DMS114 treated with DMSO at 0.1 percent for 48 hours (cell line): ENCODE data around the gene SLCO2A1.

Source experiments
- DNase-seq: peaks from one replicate; lab custom pipeline; 2025; ENCODE audit not compliant: unreplicated experiment; lab: John Stamatoyannopoulos, UW

The SLCO2A1 gene

GRCh38 chr3:134061401-134061800, 31.7 kb upstream of the SLCO2A1 start:
- DNase-seq, result no peak

- DNase-seq, result no peak
These were observed 31.0 kb upstream of the SLCO2A1 start for GRCh38 chr3:134060561-134061385.

- no peak for DNase-seq
These were observed 30.2 kb upstream of the SLCO2A1 start for GRCh38 chr3:134059671-134060560.

GRCh38 chr3:134059035-134059601, 29.4 kb upstream of the SLCO2A1 start:
- DNase-seq, result no peak

GRCh38 chr3:134057654-134058110, 28.0 kb upstream of the SLCO2A1 start:
- no peak for DNase-seq

GRCh38 chr3:134057006-134057653, 27.4 kb upstream of the SLCO2A1 start:
- DNase-seq, result no peak

- no peak for DNase-seq
These were observed 26.8 kb upstream of the SLCO2A1 start for GRCh38 chr3:134056464-134056891.

- no peak for DNase-seq
These were observed 25.9 kb upstream of the SLCO2A1 start for GRCh38 chr3:134055661-134056060.

- DNase-seq, result no peak
These were observed 25.2 kb upstream of the SLCO2A1 start for GRCh38 chr3:134054881-134055280.

- DNase-seq, result no peak
These were observed 24.5 kb upstream of the SLCO2A1 start for GRCh38 chr3:134054231-134054630.

- no peak for DNase-seq
These were observed 22.6 kb upstream of the SLCO2A1 start for GRCh38 chr3:134052370-134052769.

- DNase-seq, result no peak
These were observed 20.0 kb upstream of the SLCO2A1 start for GRCh38 chr3:134049676-134050075.

- no peak for DNase-seq
These were observed 18.7 kb upstream of the SLCO2A1 start for GRCh38 chr3:134048278-134048996.

- DNase-seq, result no peak
These were observed 14.7 kb upstream of the SLCO2A1 start for GRCh38 chr3:134044459-134044858.

- no peak for DNase-seq
These were observed 10.3 kb upstream of the SLCO2A1 start for GRCh38 chr3:134040066-134040465.

- no peak for DNase-seq
These were observed 9.6 kb upstream of the SLCO2A1 start for GRCh38 chr3:134039161-134039862.

- DNase-seq, result no peak
These were observed 9.0 kb upstream of the SLCO2A1 start for GRCh38 chr3:134038716-134039115.

- DNase-seq, result no peak
These were observed 8.4 kb upstream of the SLCO2A1 start for GRCh38 chr3:134038071-134038491.

- no peak for DNase-seq
These were observed 7.4 kb upstream of the SLCO2A1 start for GRCh38 chr3:134037168-134037567.

- no peak for DNase-seq
These were observed 6.6 kb upstream of the SLCO2A1 start for GRCh38 chr3:134036291-134036690.
